ES-I3 (cell line): Measurements from ENCODE around the gene TTC12.

ENCODE experiments used
- H3K36me3 ChIP-seq: 2 replicates; pipeline ENCODE4 v1.6.1; 2013; ENCODE audit warnings: mild to moderate bottlenecking, low read length, control low read depth, moderate library complexity; ENCODE audit not compliant: insufficient read depth
- H3K4me1 ChIP-seq: 2 replicates; pipeline ENCODE4 v1.6.1; 2013; ENCODE audit warnings: mild to moderate bottlenecking, control low read depth, low read length; ENCODE audit not compliant: insufficient read depth
- H3K9ac ChIP-seq: 2 replicates; pipeline ENCODE4 v1.6.1; 2013; ENCODE audit warnings: low read depth, mild to moderate bottlenecking, low read length, moderate library complexity
- H3K9me3 ChIP-seq: 2 replicates; pipeline ENCODE4 v1.6.1; 2013; ENCODE audit warnings: mild to moderate bottlenecking, low read length, moderate library complexity; ENCODE audit not compliant: control insufficient read depth, insufficient read depth

The TTC12 gene

DNA sequence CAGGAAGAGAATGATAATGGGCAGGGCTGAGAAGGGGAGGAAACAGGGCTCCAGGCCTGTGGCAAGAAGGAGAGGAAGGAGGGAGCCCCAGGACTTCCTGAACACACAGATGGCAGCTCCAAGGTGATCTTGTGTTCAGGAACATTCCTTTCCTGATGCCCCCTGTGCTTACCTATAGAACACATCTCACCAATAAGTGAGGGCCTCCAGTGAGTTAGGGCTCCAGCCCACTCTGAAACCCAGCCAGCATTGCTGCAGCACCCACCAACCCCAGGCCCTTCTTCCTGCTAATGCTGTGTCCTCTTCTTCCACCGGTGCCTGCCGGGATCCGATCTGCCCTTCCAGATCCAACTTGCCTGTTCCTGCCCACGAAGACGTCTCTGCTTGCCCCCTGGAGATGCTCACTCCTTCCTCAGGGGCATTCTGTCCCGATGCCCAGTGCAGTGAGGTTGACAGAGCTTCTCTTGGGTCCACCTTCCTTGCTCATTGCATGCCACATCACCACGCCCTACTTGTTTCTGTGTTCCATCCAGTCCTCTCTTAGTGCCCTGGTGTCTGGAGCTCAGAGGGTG lies 90.6 kb downstream of the TTC12 start:
- Histone ChIP-seq H3K9me3 (no peaks in the 10 kb centered on the region), H3K9ac (no peak overlapping the region), H3K36me3 (no peaks in the 10 kb centered on the region), H3K4me1 (no peaks in the 10 kb centered on the region)

DNA sequence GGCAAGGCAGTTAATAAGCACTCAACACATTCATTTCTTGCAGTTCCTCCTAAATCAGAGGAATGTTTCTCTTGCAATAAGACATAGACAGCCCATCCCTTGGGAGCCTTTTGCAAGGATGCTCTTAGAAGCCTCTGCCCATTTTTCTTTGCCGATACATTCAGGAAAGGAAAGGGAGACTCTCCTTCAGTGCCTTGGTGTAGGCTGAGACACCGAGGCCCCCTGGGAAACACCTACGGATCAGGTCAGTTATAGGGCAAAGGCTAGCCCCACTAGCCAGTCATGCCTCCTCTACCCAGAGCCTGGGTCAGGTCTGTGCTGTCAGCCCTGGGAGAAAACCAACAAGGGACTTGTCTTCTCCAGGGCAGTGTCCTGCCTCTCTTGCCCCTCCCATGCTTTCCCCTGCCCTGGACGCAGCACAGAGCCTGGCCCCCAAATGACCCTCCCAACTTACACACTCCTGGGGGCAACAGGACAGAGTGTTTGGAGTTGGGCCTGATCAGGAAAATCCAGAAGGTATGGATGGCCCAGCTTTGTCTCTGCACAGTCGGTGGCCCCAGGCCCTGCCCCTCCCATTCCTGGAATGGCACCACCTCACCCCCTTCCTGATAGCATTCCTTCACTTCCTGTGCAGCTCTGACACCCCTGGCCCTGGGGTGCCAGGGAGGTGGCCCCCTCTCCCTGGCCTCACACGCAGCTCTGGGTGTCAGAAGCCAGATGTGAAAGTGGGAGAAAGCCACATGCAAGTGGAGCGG lies 91.5 kb downstream of the TTC12 start:
- no peaks in the 10 kb centered on the region for H3K4me1 ChIP-seq
- no peaks in the 10 kb centered on the region for H3K36me3 ChIP-seq
- H3K9me3 ChIP-seq: no peaks in the 10 kb centered on the region
- H3K9ac ChIP-seq: no peak overlapping the region

DNA sequence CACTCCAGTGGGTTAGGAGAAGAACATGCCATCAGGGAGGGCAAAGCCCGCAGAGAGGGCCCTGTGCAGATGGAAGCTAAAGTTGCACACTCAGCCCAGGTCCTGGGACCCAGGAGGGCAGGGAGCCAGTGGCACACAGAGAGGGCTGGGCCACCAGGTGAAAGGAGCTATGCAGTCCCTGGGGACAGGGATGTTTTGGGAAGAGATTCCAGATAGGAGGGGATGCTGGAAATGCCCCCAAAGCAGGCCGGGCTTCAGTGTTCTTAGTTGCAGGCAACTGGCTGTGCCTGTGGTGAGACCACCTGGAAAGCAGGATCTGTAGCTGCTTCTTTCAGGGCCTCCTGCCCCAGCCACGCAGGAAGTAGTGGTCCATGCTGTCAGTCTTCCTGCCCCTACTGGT lies 92.8 kb downstream of the TTC12 start:
- Histone ChIP-seq H3K4me1 (no peaks in the 10 kb centered on the region), H3K9me3 (no peaks in the 10 kb centered on the region), H3K9ac (no peak overlapping the region), H3K36me3 (no peaks in the 10 kb centered on the region)

DNA sequence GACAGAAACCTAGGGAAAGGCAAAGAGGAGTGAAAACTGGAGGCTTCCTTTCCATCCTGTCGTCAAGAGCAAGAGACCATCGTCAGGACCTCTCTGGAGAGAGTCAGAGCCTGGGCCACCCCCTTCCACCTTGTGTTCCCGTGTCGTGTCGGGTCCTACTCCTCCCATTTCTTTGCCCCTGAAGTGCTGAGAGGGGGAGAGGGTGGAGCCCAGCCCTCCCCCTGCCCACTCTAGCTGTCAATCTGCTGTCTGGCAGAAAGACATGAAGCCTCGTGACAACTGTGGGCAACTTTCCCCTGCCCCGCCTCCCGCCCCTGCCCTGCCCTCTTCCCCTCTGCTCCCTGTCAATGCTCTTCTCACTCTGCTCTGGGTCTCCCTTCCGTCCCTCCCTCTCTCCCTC lies 93.8 kb downstream of the TTC12 start:
- Histone ChIP-seq H3K9ac (no peak overlapping the region), H3K4me1 (no peaks in the 10 kb centered on the region), H3K36me3 (no peaks in the 10 kb centered on the region), H3K9me3 (no peaks in the 10 kb centered on the region)

DNA sequence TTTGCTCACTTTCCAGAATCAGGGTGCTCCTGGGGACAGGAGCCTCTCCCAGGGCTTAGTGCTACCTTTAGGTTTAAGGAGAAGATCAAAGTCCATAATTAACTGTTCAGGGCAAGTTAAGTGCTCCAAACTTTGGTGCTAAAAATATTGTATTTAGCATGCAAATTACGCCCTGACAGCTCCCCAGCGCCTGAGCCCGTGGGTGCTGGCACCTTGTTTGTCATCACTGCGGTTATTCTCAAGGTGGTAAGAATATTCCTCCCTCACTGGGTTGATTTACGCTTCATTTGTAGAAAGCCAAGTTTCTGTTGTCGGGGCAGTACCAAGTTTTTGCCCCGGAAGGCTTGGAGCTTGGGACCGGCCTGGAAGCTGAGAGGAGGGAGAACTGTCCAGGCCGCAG lies 94.5 kb downstream of the TTC12 start:
- no peak overlapping the region for H3K9ac ChIP-seq
- H3K36me3 ChIP-seq: no peaks in the 10 kb centered on the region
- H3K9me3 ChIP-seq: no peaks in the 10 kb centered on the region
- H3K4me1 ChIP-seq: no peaks in the 10 kb centered on the region

DNA sequence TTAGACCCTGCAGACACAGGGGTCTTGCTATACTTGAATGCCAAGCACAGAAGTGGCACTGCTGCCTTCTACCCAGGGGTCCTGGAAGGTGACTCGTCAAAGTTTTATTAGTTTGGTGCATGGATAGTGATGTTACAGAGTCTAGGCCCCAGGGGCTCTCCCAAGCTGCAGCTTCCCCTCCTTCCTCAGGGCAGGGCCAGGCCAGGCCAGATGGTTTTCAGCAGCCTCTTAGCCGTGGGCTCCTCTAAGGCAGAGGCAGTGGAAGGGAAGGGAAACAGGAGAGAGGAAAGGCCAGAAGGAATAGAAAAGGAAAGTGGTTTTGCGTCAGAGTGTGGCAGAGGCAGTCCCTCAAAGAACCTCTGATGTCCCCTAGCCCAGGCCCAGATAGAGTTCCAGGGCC lies 95.1 kb downstream of the TTC12 start:
- H3K9me3 ChIP-seq: no peaks in the 10 kb centered on the region
- H3K4me1 ChIP-seq: no peaks in the 10 kb centered on the region
- H3K36me3 ChIP-seq: no peaks in the 10 kb centered on the region
- H3K9ac ChIP-seq: no peak overlapping the region

DNA sequence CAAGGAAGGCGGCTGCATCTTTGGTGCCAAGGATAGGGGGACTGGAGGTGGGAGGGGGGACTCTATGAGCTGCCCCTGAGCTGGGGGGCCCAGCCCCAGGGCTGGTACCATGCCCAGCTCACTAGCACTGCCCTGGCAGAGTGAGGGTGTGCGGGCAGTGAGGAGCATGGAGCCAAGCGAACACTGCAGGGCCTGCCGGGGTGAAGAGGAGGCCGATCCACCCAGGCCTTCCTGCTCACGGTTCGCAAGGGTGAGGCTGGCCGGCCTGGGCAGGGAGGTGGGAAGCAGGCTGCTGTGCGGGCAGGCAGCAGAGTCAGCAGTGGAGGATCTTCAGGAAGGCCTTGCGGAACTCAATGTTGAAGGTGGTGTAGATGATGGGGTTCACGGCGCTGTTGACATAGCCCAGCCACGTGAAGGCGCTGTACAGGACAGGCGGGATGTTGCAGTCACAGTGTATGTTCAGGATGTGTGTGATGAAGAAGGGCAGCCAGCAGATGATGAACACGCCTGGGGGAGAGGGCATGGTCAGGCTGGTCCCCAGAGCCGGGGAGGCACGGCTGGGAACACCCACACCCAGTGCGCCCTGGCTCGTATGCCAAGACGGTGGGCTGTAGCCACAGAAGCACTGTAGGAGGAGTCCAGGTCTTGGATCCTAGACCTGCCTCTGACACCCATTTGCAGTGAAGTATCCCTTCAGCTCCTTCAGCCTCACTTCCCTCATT lies 96.2 kb downstream of the TTC12 start:
- Histone ChIP-seq H3K9me3 (no peaks in the 10 kb centered on the region), H3K9ac (no peak overlapping the region), H3K36me3 (no peaks in the 10 kb centered on the region), H3K4me1 (no peaks in the 10 kb centered on the region)

DNA sequence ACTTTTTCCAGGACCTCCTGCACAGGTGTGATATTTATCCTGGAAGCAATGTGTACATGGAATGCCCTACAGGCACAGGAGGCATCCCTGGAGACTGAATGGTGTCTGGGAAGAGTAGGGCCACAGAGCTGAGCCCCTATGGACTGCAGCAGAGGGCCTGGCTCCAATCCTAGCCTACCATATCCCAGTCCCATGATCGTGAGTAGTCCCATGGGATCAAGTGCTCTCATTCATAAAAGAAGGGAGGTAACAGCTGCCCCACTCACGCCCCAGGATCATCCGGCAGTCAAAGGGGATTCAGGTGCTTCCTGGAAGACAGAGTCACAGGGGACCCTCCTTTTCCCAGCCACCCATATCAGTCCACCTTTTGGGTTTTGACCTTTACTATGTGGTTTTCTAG lies 97.2 kb downstream of the TTC12 start:
- Histone ChIP-seq H3K36me3 (no peaks in the 10 kb centered on the region), H3K9ac (no peak overlapping the region), H3K4me1 (no peaks in the 10 kb centered on the region), H3K9me3 (no peaks in the 10 kb centered on the region)

DNA sequence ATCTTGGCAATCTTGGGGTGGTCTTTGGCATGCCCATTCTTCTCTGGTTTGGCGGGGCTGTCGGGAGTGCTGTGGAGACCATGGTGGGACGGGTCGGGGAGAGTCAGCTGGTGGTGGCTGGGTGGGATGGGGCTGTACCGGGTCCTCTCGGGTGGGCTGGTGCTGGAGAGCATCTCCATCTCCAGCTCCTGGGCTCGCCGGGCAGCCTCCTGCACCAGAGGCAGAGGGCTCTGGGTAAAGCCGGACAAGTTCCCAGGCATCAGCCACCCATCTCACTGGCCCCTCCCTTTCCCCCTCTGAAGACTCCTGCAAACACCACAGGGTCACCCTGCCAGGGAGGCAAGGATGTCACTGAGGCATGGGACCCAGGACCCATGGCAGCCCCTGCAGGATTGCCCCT lies 98.3 kb downstream of the TTC12 start:
- H3K9ac ChIP-seq: no peak overlapping the region
- H3K9me3 ChIP-seq: no peaks in the 10 kb centered on the region
- H3K4me1 ChIP-seq: no peaks in the 10 kb centered on the region
- H3K36me3 ChIP-seq: no peaks in the 10 kb centered on the region

DNA sequence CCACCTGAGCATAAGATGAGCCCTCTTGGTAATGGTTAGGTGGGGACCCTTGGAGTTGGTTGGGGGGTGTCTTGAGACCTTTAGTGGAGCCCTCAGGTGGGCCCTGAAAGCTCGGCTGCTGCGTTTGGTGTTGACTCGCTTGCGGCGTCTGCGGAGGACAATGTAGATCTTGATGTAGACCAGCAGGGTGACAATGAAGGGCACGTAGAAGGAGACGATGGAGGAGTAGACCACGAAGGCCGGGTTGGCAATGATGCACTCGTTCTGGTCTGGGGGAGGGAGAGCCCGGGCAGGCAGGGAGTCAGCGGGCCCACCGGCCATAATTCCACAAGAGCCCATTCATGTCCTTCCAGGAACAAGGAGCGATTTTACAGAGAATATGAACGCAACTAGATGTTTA lies 101.0 kb downstream of the TTC12 start:
- Histone ChIP-seq H3K36me3 (no peaks in the 10 kb centered on the region), H3K4me1 (no peaks in the 10 kb centered on the region), H3K9ac (no peak overlapping the region), H3K9me3 (no peaks in the 10 kb centered on the region)
